ENCODE results near the gene MC3R.
"Not testable (repeated sequence)": the region's sequence is repeated elsewhere in the genome, so short reads cannot be mapped to it uniquely, and the experiment has no call there.

MC3R gene

GRCh38 chr20:56217829-56218228, 30.7 kb upstream of the MC3R start:
- DNase-seq (ENCODE audit: low read depth), result no peak
- no peak overlapping the region for H3K4me3 ChIP-seq (ENCODE audit: low read length)
- no peaks in the 10 kb centered on the region for H3K27me3 ChIP-seq (replicated peaks; ENCODE audit: control insufficient read depth, insufficient read depth, low read length)
- H3K4me1 ChIP-seq (ENCODE audit: control insufficient read depth, insufficient read depth, low read length), result no peaks in the 10 kb centered on the region
- no peaks in the 10 kb centered on the region for H3K36me3 ChIP-seq (ENCODE audit: control insufficient read depth, insufficient read depth, low read length, severe bottlenecking)
- H3K9ac ChIP-seq (ENCODE audit: low read length), result no peak overlapping the region
- peaks cover 6% of the 10 kb centered on the region for H3K9me3 ChIP-seq (ENCODE audit: control insufficient read depth, low read length)

GRCh38 chr20:56221186-56221585, 27.3 kb upstream of the MC3R start:
- H3K27me3 ChIP-seq (replicated peaks; ENCODE audit: control insufficient read depth, insufficient read depth, low read length); H3K36me3 ChIP-seq (ENCODE audit: control insufficient read depth, insufficient read depth, low read length, severe bottlenecking); DNase-seq (ENCODE audit: low read depth); H3K9ac ChIP-seq (ENCODE audit: low read length); H3K4me3 ChIP-seq (ENCODE audit: low read length); H3K4me1 ChIP-seq (ENCODE audit: control insufficient read depth, insufficient read depth, low read length): not testable (repeated sequence)
- peaks cover 17% of the 10 kb centered on the region for H3K9me3 ChIP-seq (ENCODE audit: control insufficient read depth, low read length)

DNA sequence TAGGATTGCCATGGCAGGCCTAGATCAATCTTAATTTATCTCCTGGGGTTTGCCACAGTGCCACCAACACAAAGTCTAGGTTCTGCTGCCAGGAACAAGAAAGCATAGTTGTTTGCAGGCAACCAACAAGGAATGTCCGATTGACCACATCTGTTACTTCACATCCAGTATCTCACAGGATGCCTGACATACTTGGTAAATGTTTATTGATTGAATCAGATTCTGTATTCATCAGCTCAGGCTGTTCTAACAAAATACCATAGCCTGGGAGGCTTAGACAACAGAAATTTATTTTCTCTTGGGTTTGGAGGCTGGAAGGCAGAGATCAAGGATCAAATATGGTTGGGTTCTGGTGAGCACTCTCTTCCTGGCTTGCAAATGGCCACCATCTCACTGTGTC, 26.3 kb upstream of the MC3R start:
- no peak overlapping the region for H3K4me3 ChIP-seq (ENCODE audit: low read length)
- no peaks in the 10 kb centered on the region for H3K4me1 ChIP-seq (ENCODE audit: control insufficient read depth, insufficient read depth, low read length)
- H3K9me3 ChIP-seq (ENCODE audit: control insufficient read depth, low read length), result peaks cover 17% of the 10 kb centered on the region
- no peak overlapping the region for H3K9ac ChIP-seq (ENCODE audit: low read length)
- DNase-seq (ENCODE audit: low read depth), result no peak
- no peaks in the 10 kb centered on the region for H3K27me3 ChIP-seq (replicated peaks; ENCODE audit: control insufficient read depth, insufficient read depth, low read length)
- no peaks in the 10 kb centered on the region for H3K36me3 ChIP-seq (ENCODE audit: control insufficient read depth, insufficient read depth, low read length, severe bottlenecking)

DNA sequence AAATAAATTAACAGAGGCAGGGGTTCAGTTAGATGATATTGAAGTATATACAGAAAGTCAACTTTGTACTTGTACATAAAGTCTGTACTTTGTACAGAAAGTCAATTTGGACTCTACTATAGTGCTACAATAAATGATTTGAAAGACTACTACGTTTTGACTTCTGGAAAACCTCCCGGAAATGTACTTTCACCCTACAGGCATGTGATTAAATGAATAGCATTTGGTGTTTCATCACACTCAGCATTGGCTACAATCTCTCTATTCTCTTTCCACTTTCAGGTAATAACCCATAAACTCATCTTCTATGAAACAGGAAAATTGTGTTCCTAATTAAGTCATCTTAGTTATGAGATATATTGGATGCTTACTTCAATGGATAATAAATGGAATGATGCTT, 25.6 kb upstream of the MC3R start:
- peaks cover 17% of the 10 kb centered on the region for H3K9me3 ChIP-seq (ENCODE audit: control insufficient read depth, low read length)

DNA sequence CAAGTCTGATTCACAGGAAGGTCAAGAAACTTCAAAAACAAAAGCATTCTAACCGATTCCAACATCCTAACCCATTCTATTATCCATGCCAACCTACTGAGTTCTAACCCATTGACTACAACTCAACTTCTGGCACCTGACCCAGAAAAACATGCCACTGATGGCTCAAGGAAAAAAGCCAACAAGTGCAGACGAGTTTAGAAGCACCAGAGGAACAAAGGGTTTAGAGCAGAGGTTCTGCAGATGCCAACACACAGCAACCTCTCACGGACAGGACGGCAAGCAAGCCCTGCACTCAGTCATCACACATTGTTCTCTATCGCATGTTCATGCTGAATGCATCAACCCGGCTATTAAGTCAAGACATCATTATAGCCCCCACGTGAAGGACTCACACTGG, 25.2 kb upstream of the MC3R start:
- H3K4me3 ChIP-seq (ENCODE audit: low read length), result no peak overlapping the region
- no peak for DNase-seq (ENCODE audit: low read depth)
- H3K9ac ChIP-seq (ENCODE audit: low read length), result no peak overlapping the region
- peaks cover 17% of the 10 kb centered on the region for H3K9me3 ChIP-seq (ENCODE audit: control insufficient read depth, low read length)
- no peaks in the 10 kb centered on the region for H3K27me3 ChIP-seq (replicated peaks; ENCODE audit: control insufficient read depth, insufficient read depth, low read length)
- H3K36me3 ChIP-seq (ENCODE audit: control insufficient read depth, insufficient read depth, low read length, severe bottlenecking), result no peaks in the 10 kb centered on the region
- no peaks in the 10 kb centered on the region for H3K4me1 ChIP-seq (ENCODE audit: control insufficient read depth, insufficient read depth, low read length)

More for the DNA sequence above, 25.6 kb upstream of the MC3R start:
- Histone ChIP-seq H3K9ac (ENCODE audit: low read length) (no peak overlapping the region), H3K4me1 (ENCODE audit: control insufficient read depth, insufficient read depth, low read length) (no peaks in the 10 kb centered on the region), H3K27me3 (replicated peaks; ENCODE audit: control insufficient read depth, insufficient read depth, low read length) (no peaks in the 10 kb centered on the region), H3K36me3 (ENCODE audit: control insufficient read depth, insufficient read depth, low read length, severe bottlenecking) (no peaks in the 10 kb centered on the region), H3K4me3 (ENCODE audit: low read length) (no peak overlapping the region)
- DNase-seq (ENCODE audit: low read depth), result no peak

DNA sequence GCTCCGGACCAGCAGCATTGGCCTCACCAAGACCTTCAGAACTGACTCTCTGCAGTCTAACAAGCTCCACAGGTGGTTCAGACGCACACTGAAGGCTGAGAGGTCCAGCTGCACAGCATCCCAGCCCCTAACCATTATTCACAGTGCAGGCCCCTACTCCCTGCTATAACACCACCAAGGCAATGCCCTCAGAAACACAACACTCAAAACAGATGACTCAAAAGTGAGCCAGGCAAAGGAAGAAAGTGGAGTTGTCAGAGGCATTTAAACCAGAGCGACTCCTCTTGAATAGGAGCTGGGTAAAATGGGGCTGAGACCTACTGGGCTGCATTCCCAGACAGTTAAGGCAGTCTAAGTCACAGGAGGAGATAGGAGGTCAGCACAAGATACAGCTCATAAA, 20.5 kb upstream of the MC3R start:
- Histone ChIP-seq H3K36me3 (ENCODE audit: control insufficient read depth, insufficient read depth, low read length, severe bottlenecking) (no peaks in the 10 kb centered on the region), H3K9me3 (ENCODE audit: control insufficient read depth, low read length) (peaks cover 11% of the 10 kb centered on the region)
- DNase-seq (ENCODE audit: low read depth), result no peak

GRCh38 chr20:56229812-56230211, 18.7 kb upstream of the MC3R start:
- Histone ChIP-seq H3K36me3 (ENCODE audit: control insufficient read depth, insufficient read depth, low read length, severe bottlenecking) (no peaks in the 10 kb centered on the region), H3K9ac (ENCODE audit: low read length) (no peak overlapping the region), H3K27me3 (replicated peaks; ENCODE audit: control insufficient read depth, insufficient read depth, low read length) (no peaks in the 10 kb centered on the region), H3K4me3 (ENCODE audit: low read length) (no peak overlapping the region), H3K9me3 (ENCODE audit: control insufficient read depth, low read length) (peaks cover 11% of the 10 kb centered on the region), H3K4me1 (ENCODE audit: control insufficient read depth, insufficient read depth, low read length) (no peaks in the 10 kb centered on the region)
- DNase-seq (ENCODE audit: low read depth), result no peak

More for the DNA sequence above, 20.5 kb upstream of the MC3R start:
- Histone ChIP-seq H3K4me1 (ENCODE audit: control insufficient read depth, insufficient read depth, low read length) (no peaks in the 10 kb centered on the region), H3K4me3 (ENCODE audit: low read length) (no peak overlapping the region), H3K27me3 (replicated peaks; ENCODE audit: control insufficient read depth, insufficient read depth, low read length) (no peaks in the 10 kb centered on the region), H3K9ac (ENCODE audit: low read length) (no peak overlapping the region)

DNA sequence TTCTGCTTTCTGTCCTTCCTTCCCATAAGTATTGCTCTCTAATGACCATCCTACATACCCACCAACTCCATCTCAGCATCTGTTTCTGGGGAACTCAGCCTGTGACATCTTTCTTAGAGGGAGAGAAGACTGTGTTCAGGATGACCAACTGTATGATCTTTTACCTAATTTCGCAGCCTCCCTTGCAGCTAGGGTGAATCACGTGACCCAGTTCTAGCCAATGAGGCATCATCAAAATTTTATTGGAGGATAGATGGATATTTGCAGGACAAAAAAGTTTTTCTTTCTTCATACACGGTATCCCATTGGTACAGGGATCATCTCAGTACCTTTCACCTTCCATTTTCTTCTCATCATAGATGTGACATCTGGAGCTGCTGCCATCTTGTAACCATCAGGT, 14.4 kb upstream of the MC3R start:
- no peaks in the 10 kb centered on the region for H3K36me3 ChIP-seq (ENCODE audit: control insufficient read depth, insufficient read depth, low read length, severe bottlenecking)
- DNase-seq (ENCODE audit: low read depth), result no peak
- no peak overlapping the region for H3K4me3 ChIP-seq (ENCODE audit: low read length)
- H3K9me3 ChIP-seq (ENCODE audit: control insufficient read depth, low read length), result peaks cover 3% of the 10 kb centered on the region
- no peak overlapping the region for H3K9ac ChIP-seq (ENCODE audit: low read length)
- H3K27me3 ChIP-seq (replicated peaks; ENCODE audit: control insufficient read depth, insufficient read depth, low read length), result no peaks in the 10 kb centered on the region
- no peaks in the 10 kb centered on the region for H3K4me1 ChIP-seq (ENCODE audit: control insufficient read depth, insufficient read depth, low read length)

DNA sequence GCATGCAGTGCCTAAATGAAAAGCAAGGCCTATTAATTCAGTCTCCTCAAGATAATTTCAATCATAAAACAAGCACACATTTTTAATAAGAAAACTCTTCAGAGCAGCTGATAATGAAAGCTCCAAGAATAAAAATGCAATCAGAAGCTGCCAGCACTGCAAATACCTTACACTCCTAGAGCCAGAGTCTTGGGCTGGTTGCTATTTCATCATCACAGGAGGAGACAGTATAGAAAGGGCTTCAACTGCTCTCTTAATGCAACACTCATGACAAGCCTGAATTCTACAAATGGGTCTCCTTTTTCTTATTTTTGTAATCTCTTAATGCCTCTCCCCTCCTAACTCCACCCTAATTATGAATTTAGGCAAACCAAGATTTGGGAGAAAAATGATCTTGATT, 11.2 kb upstream of the MC3R start:
- no peak overlapping the region for H3K9ac ChIP-seq (ENCODE audit: low read length)
- H3K4me1 ChIP-seq (ENCODE audit: control insufficient read depth, insufficient read depth, low read length), result no peaks in the 10 kb centered on the region
- H3K27me3 ChIP-seq (replicated peaks; ENCODE audit: control insufficient read depth, insufficient read depth, low read length), result no peaks in the 10 kb centered on the region
- peaks cover 3% of the 10 kb centered on the region for H3K9me3 ChIP-seq (ENCODE audit: control insufficient read depth, low read length)
- no peak for DNase-seq (ENCODE audit: low read depth)
- H3K4me3 ChIP-seq (ENCODE audit: low read length), result no peak overlapping the region
- H3K36me3 ChIP-seq (ENCODE audit: control insufficient read depth, insufficient read depth, low read length, severe bottlenecking), result no peaks in the 10 kb centered on the region

DNA sequence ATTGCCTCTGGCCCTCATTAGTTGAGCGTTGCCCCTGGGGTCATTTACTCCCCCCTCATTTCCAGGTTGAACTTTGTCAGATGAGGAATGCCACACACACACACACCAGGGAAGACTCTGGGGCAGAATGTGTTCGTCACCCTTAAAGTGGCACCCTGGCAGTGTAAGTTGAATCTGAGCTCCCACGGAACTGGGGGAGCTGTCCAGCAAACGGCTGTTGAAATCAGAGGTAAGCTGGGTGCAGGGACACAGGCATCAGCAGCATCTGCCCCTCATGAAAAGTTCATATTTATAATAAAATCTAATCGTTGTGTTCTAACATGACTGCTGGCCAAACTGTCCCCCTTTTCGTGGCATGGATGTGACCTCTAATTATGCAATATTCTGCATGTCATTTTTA, 4.3 kb upstream of the MC3R start:
- no peak overlapping the region for H3K4me3 ChIP-seq (ENCODE audit: low read length)
- peaks cover 7% of the 10 kb centered on the region for H3K27me3 ChIP-seq (replicated peaks; ENCODE audit: control insufficient read depth, insufficient read depth, low read length)
- DNase-seq (ENCODE audit: low read depth), result no peak
- no peak overlapping the region for H3K9ac ChIP-seq (ENCODE audit: low read length)
- no peaks in the 10 kb centered on the region for H3K4me1 ChIP-seq (ENCODE audit: control insufficient read depth, insufficient read depth, low read length)
- H3K36me3 ChIP-seq (ENCODE audit: control insufficient read depth, insufficient read depth, low read length, severe bottlenecking), result no peaks in the 10 kb centered on the region
- no peaks in the 10 kb centered on the region for H3K9me3 ChIP-seq (ENCODE audit: control insufficient read depth, low read length)

GRCh38 chr20:56245761-56246160, 2.8 kb upstream of the MC3R start:
- H3K9ac ChIP-seq (ENCODE audit: low read length), result no peak overlapping the region
- DNase-seq (ENCODE audit: low read depth), result no peak
- no peaks in the 10 kb centered on the region for H3K36me3 ChIP-seq (ENCODE audit: control insufficient read depth, insufficient read depth, low read length, severe bottlenecking)

GRCh38 chr20:56249244-56249955, 868 bp downstream of the MC3R start:
- Histone ChIP-seq H3K27me3 (replicated peaks; ENCODE audit: control insufficient read depth, insufficient read depth, low read length) (peaks cover 37% of the 10 kb centered on the region), H3K4me1 (ENCODE audit: control insufficient read depth, insufficient read depth, low read length) (no peaks in the 10 kb centered on the region), H3K9ac (ENCODE audit: low read length) (no peak overlapping the region), H3K4me3 (ENCODE audit: low read length) (no peak overlapping the region), H3K36me3 (ENCODE audit: control insufficient read depth, insufficient read depth, low read length, severe bottlenecking) (no peaks in the 10 kb centered on the region), H3K9me3 (ENCODE audit: control insufficient read depth, low read length) (no peaks in the 10 kb centered on the region)
- DNase-seq (ENCODE audit: low read depth), result no peak

More at GRCh38 chr20:56245761-56246160, 2.8 kb upstream of the MC3R start:
- no peaks in the 10 kb centered on the region for H3K9me3 ChIP-seq (ENCODE audit: control insufficient read depth, low read length)
- no peaks in the 10 kb centered on the region for H3K4me1 ChIP-seq (ENCODE audit: control insufficient read depth, insufficient read depth, low read length)
- no peak overlapping the region for H3K4me3 ChIP-seq (ENCODE audit: low read length)
- peaks cover 20% of the 10 kb centered on the region for H3K27me3 ChIP-seq (replicated peaks; ENCODE audit: control insufficient read depth, insufficient read depth, low read length)

All from adipocyte (in vitro differentiated cells).